Measurements from ENCODE around the gene LCE1B.

LCE1B gene

GRCh38 chr1:152836870-152837269, 25.1 kb downstream of the LCE1B start:
- TF ChIP-seq, protein P1, sequence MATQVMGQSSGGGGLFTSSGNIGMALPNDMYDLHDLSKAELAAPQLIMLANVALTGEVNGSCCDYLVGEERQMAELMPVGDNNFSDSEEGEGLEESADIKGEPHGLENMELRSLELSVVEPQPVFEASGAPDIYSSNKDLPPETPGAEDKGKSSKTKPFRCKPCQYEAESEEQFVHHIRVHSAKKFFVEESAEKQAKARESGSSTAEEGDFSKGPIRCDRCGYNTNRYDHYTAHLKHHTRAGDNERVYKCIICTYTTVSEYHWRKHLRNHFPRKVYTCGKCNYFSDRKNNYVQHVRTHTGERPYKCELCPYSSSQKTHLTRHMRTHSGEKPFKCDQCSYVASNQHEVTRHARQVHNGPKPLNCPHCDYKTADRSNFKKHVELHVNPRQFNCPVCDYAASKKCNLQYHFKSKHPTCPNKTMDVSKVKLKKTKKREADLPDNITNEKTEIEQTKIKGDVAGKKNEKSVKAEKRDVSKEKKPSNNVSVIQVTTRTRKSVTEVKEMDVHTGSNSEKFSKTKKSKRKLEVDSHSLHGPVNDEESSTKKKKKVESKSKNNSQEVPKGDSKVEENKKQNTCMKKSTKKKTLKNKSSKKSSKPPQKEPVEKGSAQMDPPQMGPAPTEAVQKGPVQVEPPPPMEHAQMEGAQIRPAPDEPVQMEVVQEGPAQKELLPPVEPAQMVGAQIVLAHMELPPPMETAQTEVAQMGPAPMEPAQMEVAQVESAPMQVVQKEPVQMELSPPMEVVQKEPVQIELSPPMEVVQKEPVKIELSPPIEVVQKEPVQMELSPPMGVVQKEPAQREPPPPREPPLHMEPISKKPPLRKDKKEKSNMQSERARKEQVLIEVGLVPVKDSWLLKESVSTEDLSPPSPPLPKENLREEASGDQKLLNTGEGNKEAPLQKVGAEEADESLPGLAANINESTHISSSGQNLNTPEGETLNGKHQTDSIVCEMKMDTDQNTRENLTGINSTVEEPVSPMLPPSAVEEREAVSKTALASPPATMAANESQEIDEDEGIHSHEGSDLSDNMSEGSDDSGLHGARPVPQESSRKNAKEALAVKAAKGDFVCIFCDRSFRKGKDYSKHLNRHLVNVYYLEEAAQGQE (IDR thresholded peaks at IDR 0.05; ENCODE audit: insufficient replicate concordance, low read depth), result no peak
- TF ChIP-seq GABPA (IDR thresholded peaks at IDR 0.05; ENCODE audit: low read depth) (no peak), SPI1 (IDR thresholded peaks at IDR 0.05; ENCODE audit: borderline replicate concordance, low read depth) (no peak), POLR2AphosphoS5 (IDR thresholded peaks at IDR 0.05; ENCODE audit: low read depth) (no peak)
- TF ChIP-seq, protein P2, sequence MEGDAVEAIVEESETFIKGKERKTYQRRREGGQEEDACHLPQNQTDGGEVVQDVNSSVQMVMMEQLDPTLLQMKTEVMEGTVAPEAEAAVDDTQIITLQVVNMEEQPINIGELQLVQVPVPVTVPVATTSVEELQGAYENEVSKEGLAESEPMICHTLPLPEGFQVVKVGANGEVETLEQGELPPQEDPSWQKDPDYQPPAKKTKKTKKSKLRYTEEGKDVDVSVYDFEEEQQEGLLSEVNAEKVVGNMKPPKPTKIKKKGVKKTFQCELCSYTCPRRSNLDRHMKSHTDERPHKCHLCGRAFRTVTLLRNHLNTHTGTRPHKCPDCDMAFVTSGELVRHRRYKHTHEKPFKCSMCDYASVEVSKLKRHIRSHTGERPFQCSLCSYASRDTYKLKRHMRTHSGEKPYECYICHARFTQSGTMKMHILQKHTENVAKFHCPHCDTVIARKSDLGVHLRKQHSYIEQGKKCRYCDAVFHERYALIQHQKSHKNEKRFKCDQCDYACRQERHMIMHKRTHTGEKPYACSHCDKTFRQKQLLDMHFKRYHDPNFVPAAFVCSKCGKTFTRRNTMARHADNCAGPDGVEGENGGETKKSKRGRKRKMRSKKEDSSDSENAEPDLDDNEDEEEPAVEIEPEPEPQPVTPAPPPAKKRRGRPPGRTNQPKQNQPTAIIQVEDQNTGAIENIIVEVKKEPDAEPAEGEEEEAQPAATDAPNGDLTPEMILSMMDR (IDR thresholded peaks at IDR 0.05; ENCODE audit: insufficient read depth, low read length), result no peak
- H3K4me3 ChIP-seq (replicated peaks; ENCODE audit: insufficient read depth, low read length), result no peak overlapping the region
- H3K27me3 ChIP-seq (ENCODE audit: insufficient read depth, poor library complexity, severe bottlenecking), result no peaks in the 10 kb centered on the region
- no peak overlapping the region for H3K27ac ChIP-seq (replicated peaks)
- no peak for DNase-seq (ENCODE audit: low read depth in 1 of 2, low spot score in 1 of 2)

DNA sequence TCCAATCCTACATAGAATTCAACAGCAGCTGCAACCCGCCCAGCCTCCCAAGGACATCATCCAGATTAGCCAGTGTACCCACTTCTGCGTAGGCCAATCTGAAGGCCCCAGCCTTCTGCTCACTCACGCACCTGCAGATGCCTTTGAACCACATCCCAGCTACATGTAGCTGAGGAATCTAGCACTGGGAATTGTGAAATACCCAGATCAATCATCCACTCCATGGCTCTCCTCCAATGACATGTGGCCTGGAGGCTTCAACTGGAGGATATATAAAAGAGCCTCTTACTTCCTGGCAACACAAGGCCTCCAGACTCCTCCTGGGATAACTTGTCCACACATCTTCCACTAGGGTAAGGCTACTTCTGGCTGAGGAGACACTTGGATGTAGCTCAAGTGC, 30.8 kb downstream of the LCE1B start, which contains the start of gene LCE6A:
TSS of gene LCE6A (plus strand) at position 301 of the 400 bp plus-strand sequence. CDS start 665 bp downstream, outside the sequence.
- H3K4me3 ChIP-seq (replicated peaks; ENCODE audit: insufficient read depth, low read length), result no peak within 1 kb of the TSS
- TF ChIP-seq, protein P1 (IDR thresholded peaks at IDR 0.05; ENCODE audit: insufficient replicate concordance, low read depth), result no peak
- TF ChIP-seq POLR2AphosphoS5 (IDR thresholded peaks at IDR 0.05; ENCODE audit: low read depth), result no peak
- TF ChIP-seq, protein P2 (IDR thresholded peaks at IDR 0.05; ENCODE audit: insufficient read depth, low read length), result no peak
- TF ChIP-seq SPI1 (IDR thresholded peaks at IDR 0.05; ENCODE audit: borderline replicate concordance, low read depth), result no peak
- no peak for TF ChIP-seq GABPA (IDR thresholded peaks at IDR 0.05; ENCODE audit: low read depth)
- H3K27me3 ChIP-seq (ENCODE audit: insufficient read depth, poor library complexity, severe bottlenecking), result no peaks in the 10 kb centered on the region
- DNase-seq (ENCODE audit: low read depth in 1 of 2, low spot score in 1 of 2), result no peak
- no peak within 1 kb of the TSS for H3K27ac ChIP-seq (replicated peaks)

- Histone ChIP-seq H3K27me3 (ENCODE audit: insufficient read depth, poor library complexity, severe bottlenecking) (no peaks in the 10 kb centered on the region), H3K27ac (replicated peaks) (no peak overlapping the region), H3K4me3 (replicated peaks; ENCODE audit: insufficient read depth, low read length) (no peak overlapping the region)
- no peak for DNase-seq (ENCODE audit: low read depth in 1 of 2, low spot score in 1 of 2)
- TF ChIP-seq POLR2AphosphoS5 (IDR thresholded peaks at IDR 0.05; ENCODE audit: low read depth) (no peak), SPI1 (IDR thresholded peaks at IDR 0.05; ENCODE audit: borderline replicate concordance, low read depth) (no peak), GABPA (IDR thresholded peaks at IDR 0.05; ENCODE audit: low read depth) (no peak)
- TF ChIP-seq, protein P2 (IDR thresholded peaks at IDR 0.05; ENCODE audit: insufficient read depth, low read length), result no peak
- TF ChIP-seq, protein P1 (IDR thresholded peaks at IDR 0.05; ENCODE audit: insufficient replicate concordance, low read depth), result no peak
Measured at GRCh38 chr1:152855661-152856060, 43.9 kb downstream of the LCE1B start.
